ENCODE data around the gene GRPEL1.

The GRPEL1 gene

GRCh38 chr4:7024336-7024890, 43.5 kb downstream of the GRPEL1 start:
- TF ChIP-seq CREB1 (IDR thresholded peaks at IDR 0.05; ENCODE audit: low read depth) (no peak), CEBPB (IDR thresholded peaks at IDR 0.05) (no peak), EP300 (IDR thresholded peaks at IDR 0.05; ENCODE audit: borderline replicate concordance) (no peak), TEAD4 (IDR thresholded peaks at IDR 0.05) (no peak), EGR1 (IDR thresholded peaks at IDR 0.05) (no peak), NFIC (IDR thresholded peaks at IDR 0.05) (no peak), TCF12 (IDR thresholded peaks at IDR 0.05; ENCODE audit: low read depth) (no peak), YY1 (IDR thresholded peaks at IDR 0.05; ENCODE audit: low read depth) (no peak), TAF1 (IDR thresholded peaks at IDR 0.05; ENCODE audit: low read depth) (no peak), FOXM1 (IDR thresholded peaks at IDR 0.05; ENCODE audit: borderline replicate concordance, low read depth) (no peak), ZBTB7A (IDR thresholded peaks at IDR 0.05; ENCODE audit: low read depth) (no peak)
- TF ChIP-seq, protein P1, sequence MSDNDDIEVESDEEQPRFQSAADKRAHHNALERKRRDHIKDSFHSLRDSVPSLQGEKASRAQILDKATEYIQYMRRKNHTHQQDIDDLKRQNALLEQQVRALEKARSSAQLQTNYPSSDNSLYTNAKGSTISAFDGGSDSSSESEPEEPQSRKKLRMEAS (IDR thresholded peaks at IDR 0.05) = no peak
- TF ChIP-seq, protein P2, sequence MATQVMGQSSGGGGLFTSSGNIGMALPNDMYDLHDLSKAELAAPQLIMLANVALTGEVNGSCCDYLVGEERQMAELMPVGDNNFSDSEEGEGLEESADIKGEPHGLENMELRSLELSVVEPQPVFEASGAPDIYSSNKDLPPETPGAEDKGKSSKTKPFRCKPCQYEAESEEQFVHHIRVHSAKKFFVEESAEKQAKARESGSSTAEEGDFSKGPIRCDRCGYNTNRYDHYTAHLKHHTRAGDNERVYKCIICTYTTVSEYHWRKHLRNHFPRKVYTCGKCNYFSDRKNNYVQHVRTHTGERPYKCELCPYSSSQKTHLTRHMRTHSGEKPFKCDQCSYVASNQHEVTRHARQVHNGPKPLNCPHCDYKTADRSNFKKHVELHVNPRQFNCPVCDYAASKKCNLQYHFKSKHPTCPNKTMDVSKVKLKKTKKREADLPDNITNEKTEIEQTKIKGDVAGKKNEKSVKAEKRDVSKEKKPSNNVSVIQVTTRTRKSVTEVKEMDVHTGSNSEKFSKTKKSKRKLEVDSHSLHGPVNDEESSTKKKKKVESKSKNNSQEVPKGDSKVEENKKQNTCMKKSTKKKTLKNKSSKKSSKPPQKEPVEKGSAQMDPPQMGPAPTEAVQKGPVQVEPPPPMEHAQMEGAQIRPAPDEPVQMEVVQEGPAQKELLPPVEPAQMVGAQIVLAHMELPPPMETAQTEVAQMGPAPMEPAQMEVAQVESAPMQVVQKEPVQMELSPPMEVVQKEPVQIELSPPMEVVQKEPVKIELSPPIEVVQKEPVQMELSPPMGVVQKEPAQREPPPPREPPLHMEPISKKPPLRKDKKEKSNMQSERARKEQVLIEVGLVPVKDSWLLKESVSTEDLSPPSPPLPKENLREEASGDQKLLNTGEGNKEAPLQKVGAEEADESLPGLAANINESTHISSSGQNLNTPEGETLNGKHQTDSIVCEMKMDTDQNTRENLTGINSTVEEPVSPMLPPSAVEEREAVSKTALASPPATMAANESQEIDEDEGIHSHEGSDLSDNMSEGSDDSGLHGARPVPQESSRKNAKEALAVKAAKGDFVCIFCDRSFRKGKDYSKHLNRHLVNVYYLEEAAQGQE (IDR thresholded peaks at IDR 0.05; ENCODE audit: low read depth) = no peak
- TF ChIP-seq, protein P3, sequence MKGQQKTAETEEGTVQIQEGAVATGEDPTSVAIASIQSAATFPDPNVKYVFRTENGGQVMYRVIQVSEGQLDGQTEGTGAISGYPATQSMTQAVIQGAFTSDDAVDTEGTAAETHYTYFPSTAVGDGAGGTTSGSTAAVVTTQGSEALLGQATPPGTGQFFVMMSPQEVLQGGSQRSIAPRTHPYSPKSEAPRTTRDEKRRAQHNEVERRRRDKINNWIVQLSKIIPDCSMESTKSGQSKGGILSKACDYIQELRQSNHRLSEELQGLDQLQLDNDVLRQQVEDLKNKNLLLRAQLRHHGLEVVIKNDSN (IDR thresholded peaks at IDR 0.05) = no peak

DNA sequence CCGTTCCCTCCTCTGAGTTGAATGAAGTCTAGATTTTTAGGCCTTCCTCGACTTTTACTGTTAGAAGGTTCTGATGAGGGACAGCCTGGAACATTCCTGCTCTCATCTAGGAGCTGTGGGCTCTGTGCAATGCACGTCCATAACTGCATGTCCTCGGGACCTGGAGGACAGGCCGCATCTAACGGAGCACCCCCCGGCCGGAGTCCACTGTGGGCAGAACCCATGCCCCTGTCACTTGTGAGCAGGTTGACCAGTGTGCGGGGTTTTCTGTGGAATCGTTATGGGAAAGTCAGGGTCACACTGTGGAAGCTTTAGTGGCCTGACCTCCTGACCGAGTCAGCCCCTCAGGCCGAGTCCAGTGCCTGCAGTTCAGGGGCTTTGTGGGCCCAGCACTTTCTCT, 44.0 kb downstream of the GRPEL1 start:
- TF ChIP-seq, protein P2 (IDR thresholded peaks at IDR 0.05; ENCODE audit: low read depth) = no peak
- TF ChIP-seq TCF12 (IDR thresholded peaks at IDR 0.05; ENCODE audit: low read depth) = no peak
- TF ChIP-seq TEAD4 (IDR thresholded peaks at IDR 0.05) = no peak
- no peak for TF ChIP-seq CEBPB (IDR thresholded peaks at IDR 0.05)
- TF ChIP-seq YY1 (IDR thresholded peaks at IDR 0.05; ENCODE audit: low read depth) = no peak
- TF ChIP-seq FOXM1 (IDR thresholded peaks at IDR 0.05; ENCODE audit: borderline replicate concordance, low read depth) = no peak
- TF ChIP-seq, protein P1 (IDR thresholded peaks at IDR 0.05) = no peak
- TF ChIP-seq EP300 (IDR thresholded peaks at IDR 0.05; ENCODE audit: borderline replicate concordance) = no peak
- no peak for TF ChIP-seq ZBTB7A (IDR thresholded peaks at IDR 0.05; ENCODE audit: low read depth)
- no peak for TF ChIP-seq CREB1 (IDR thresholded peaks at IDR 0.05; ENCODE audit: low read depth)
- TF ChIP-seq EGR1 (IDR thresholded peaks at IDR 0.05) = no peak
- TF ChIP-seq, protein P3 (IDR thresholded peaks at IDR 0.05) = no peak
- no peak for TF ChIP-seq TAF1 (IDR thresholded peaks at IDR 0.05; ENCODE audit: low read depth)
- no peak for TF ChIP-seq NFIC (IDR thresholded peaks at IDR 0.05)
- no peak for TF ChIP-seq RAD21 (IDR thresholded peaks at IDR 0.05; ENCODE audit: low read depth)

GRCh38 chr4:7023486-7023885, 44.4 kb downstream of the GRPEL1 start:
- TF ChIP-seq TAF1 (IDR thresholded peaks at IDR 0.05; ENCODE audit: low read depth) (no peak), CREB1 (IDR thresholded peaks at IDR 0.05; ENCODE audit: low read depth) (no peak), TEAD4 (IDR thresholded peaks at IDR 0.05) (no peak), RAD21 (IDR thresholded peaks at IDR 0.05; ENCODE audit: low read depth) (no peak), TCF12 (IDR thresholded peaks at IDR 0.05; ENCODE audit: low read depth) (no peak), YY1 (IDR thresholded peaks at IDR 0.05; ENCODE audit: low read depth) (no peak), EP300 (IDR thresholded peaks at IDR 0.05; ENCODE audit: borderline replicate concordance) (no peak)
- TF ChIP-seq, protein P2 (IDR thresholded peaks at IDR 0.05; ENCODE audit: low read depth) = no peak
- TF ChIP-seq, protein P1 (IDR thresholded peaks at IDR 0.05) = no peak
- TF ChIP-seq, protein P3 (IDR thresholded peaks at IDR 0.05) = no peak

Measured in Ishikawa (cell line).